Gastrocnemius medialis (tissue), 4 donors: ENCODE results near the gene VDAC1. TPM values are rescaled to one million over a fixed set of nuclear protein-coding genes. Genes with fewer than 3 reads are reported as not detected.

Experiments used
- ATAC-seq, 2 donors: fragments of 150-250 bp; one replicate each; pipeline ENCODE4 v1.9.1; 2016
- DNase-seq, 2 donors: peaks; one replicate each; pipeline ENCODE4 v3.0.0-alpha.2; 2019
- H3K27ac ChIP-seq, 4 donors: fragments of 200-600 bp; sonication (generic); 1 replicate in 1 of 4; 2 replicates in 3 of 4; pipeline ENCODE4 v1.5.1; 2016 to 2018; ENCODE audit warnings: mild to moderate bottlenecking in 2 of 4, moderate library complexity in 1 of 4
- H3K27me3 ChIP-seq, 3 donors: fragments of 200-600 bp; sonication (generic) in 2 of 3; 1 replicate in 1 of 3; 2 replicates in 2 of 3; pipeline versions ENCODE4 v1.5.1 to v1.6.0; 2016 to 2019; ENCODE audit warnings: mild to moderate bottlenecking in 1 of 3, moderate library complexity in 1 of 3
- H3K36me3 ChIP-seq, 2 donors: fragments of 200-600 bp; sonication (generic) in 1 of 2; one replicate each; pipeline ENCODE4 v1.5.1; 2017 to 2018
- H3K4me1 ChIP-seq, 2 donors: fragments of 200-600 bp; sonication (generic) in 1 of 2; one replicate each; pipeline ENCODE4 v1.5.1; 2016 to 2017; ENCODE audit warnings: mild to moderate bottlenecking in 2 of 2
- H3K4me3 ChIP-seq, 4 donors: fragments of 200-600 bp; sonication (generic) in 3 of 4; 1 replicate in 1 of 4; 2 replicates in 3 of 4; pipeline ENCODE4 v1.5.1; 2016 to 2019; ENCODE audit warnings: mild to moderate bottlenecking in 2 of 4
- H3K9me3 ChIP-seq, 3 donors: fragments of 200-600 bp; sonication (generic) in 2 of 3; 1 replicate in 1 of 3; 2 replicates in 2 of 3; pipeline ENCODE4 v1.5.1; 2016 to 2019
- CTCF ChIP-seq, 5 experiments: fragments of 450-650 bp in 3 of 5; fragments of 200-600 bp in 2 of 5; sonication (generic) in 2 of 5; IDR thresholded peaks in 4 of 5; conservative IDR thresholded peaks in 1 of 5; 1 replicate in 4 of 5; 2 replicates in 1 of 5; pipeline ENCODE4 v1.5.1; 2016 to 2019; ENCODE audit warnings: antibody characterized with exemption in 5 of 5, mild to moderate bottlenecking in 3 of 5, moderate library complexity in 3 of 5
- POLR2A ChIP-seq, 2 donors: fragments of 450-650 bp; IDR thresholded peaks; one replicate each; pipeline ENCODE4 v1.6.1; 2017; ENCODE audit warnings: antibody characterized with exemption in 2 of 2, mild to moderate bottlenecking in 2 of 2, moderate library complexity in 2 of 2
- in situ Hi-C, 4 donors: fragments of 200-750 bp; cut with MboI; loops; one replicate each; pipeline versions ENCODE4 v1.15.0 to v1.8.0; 2017; ENCODE audit warnings: low sequenced_read_pairs in 4 of 4
- intact Hi-C: fragments of 100-400 bp; cut with DNase I; formaldehyde crosslinking; loops from one replicate; pipeline ENCODE4 v1.15.1; 2023; ENCODE audit warnings: low total_unique reads
- total RNA-seq, 4 donors: library from RNA; depleted of rRNA; stranded (reverse); fragments of >200 nt; gene quantifications; one replicate each; pipeline versions ENCODE4 v1.1.0 to v1.2.3, GENCODE V29; 2016

Gene VDAC1
- total RNA-seq, 4 donors from 2014 or later, result 412 to 611 (median 495) TPM

GRCh38 chr5:133970325-133970909 lies 34.4 kb downstream of the VDAC1 start:
- in situ Hi-C loops, result no loop called here
- Histone ChIP-seq H3K36me3 (peaks cover 2 to 44% of the 10 kb centered on the region in 2 donors), H3K4me3 (no peak overlapping the region)

GRCh38 chr5:133969654-133970324 lies 35.0 kb downstream of the VDAC1 start:
- no peak for TF ChIP-seq POLR2A (IDR thresholded peaks at IDR 0.05)
- no peak for TF ChIP-seq CTCF (IDR thresholded peaks at IDR 0.05 in 4 of 5, conservative IDR thresholded peaks at IDR 0.05 in 1 of 5)
- ATAC-seq (no peak), DNase-seq (no peak)
- H3K4me1 ChIP-seq, result peaks cover 18 to 23% of the 10 kb centered on the region in 2 donors
- intact Hi-C loops, result loop anchor here (2.0 kb wide), 1 partner anchor 35 kb away; the partner anchor contains the start of gene VDAC1
- peaks cover 2 to 37% of the 10 kb centered on the region in 2 donors for H3K36me3 ChIP-seq
- H3K27me3 ChIP-seq, result no peaks in the 10 kb centered on the region
- peak overlapping the region; percentile 91 to 97 (median 94) for H3K27ac ChIP-seq
- in situ Hi-C loops, result no loop called here
- no peak overlapping the region for H3K4me3 ChIP-seq
- no peaks in the 10 kb centered on the region for H3K9me3 ChIP-seq

More at GRCh38 chr5:133970325-133970909, 34.4 kb downstream of the VDAC1 start:
- no peak for ATAC-seq
- H3K27me3 ChIP-seq, result no peaks in the 10 kb centered on the region
- no peak for DNase-seq
- peak overlapping the region; percentile 1 to 95 (median 92) for H3K27ac ChIP-seq
- no peak for TF ChIP-seq CTCF (IDR thresholded peaks at IDR 0.05 in 4 of 5, conservative IDR thresholded peaks at IDR 0.05 in 1 of 5)
- no peak for TF ChIP-seq POLR2A (IDR thresholded peaks at IDR 0.05)
- intact Hi-C loops, result no loop called here
- H3K9me3 ChIP-seq, result no peaks in the 10 kb centered on the region
- H3K4me1 ChIP-seq, result peaks cover 18 to 23% of the 10 kb centered on the region in 2 donors

- Histone ChIP-seq H3K36me3 (peaks cover 0 to 23% of the 10 kb centered on the region in 2 donors), H3K27ac (peak within 1 kb of the TSS; percentile 91 to 97 (median 94)), H3K27me3 (no peaks in the 10 kb centered on the region), H3K9me3 (no peaks in the 10 kb centered on the region), H3K4me1 (peaks cover 18 to 24% of the 10 kb centered on the region in 2 donors), H3K4me3 (peak within 1 kb of the TSS; percentile 71 to 93 (median 89))
- intact Hi-C loops (loop anchor here (2.0 kb wide), 1 partner anchor 36 kb away; the partner anchor contains the start of gene VDAC1), in situ Hi-C loops (no loop called here)
- peak; percentile 79 to 92 for TF ChIP-seq POLR2A (IDR thresholded peaks at IDR 0.05)
- peak in 3 of 5 experiments; percentile 24 to 47 (median 42) for TF ChIP-seq CTCF (IDR thresholded peaks at IDR 0.05 in 4 of 5, conservative IDR thresholded peaks at IDR 0.05 in 1 of 5)
- peak; percentile 94 to 95 for DNase-seq
- peak; percentile 97 to 98 for ATAC-seq
Observed at GRCh38 chr5:133968204-133968980, 36.4 kb downstream of the VDAC1 start, which contains the start of gene C5orf15. C5orf15 (minus strand) TSS chr5:133968625; CDS start chr5:133968584, 41 bp downstream.

GRCh38 chr5:133967698-133968203 lies 37.0 kb downstream of the VDAC1 start:
- H3K27ac ChIP-seq, result peak overlapping the region; percentile 91 to 97 (median 94)
- peaks cover 18 to 31% of the 10 kb centered on the region in 2 donors for H3K4me1 ChIP-seq
- no peak for TF ChIP-seq POLR2A (IDR thresholded peaks at IDR 0.05)
- TF ChIP-seq CTCF (IDR thresholded peaks at IDR 0.05 in 4 of 5, conservative IDR thresholded peaks at IDR 0.05 in 1 of 5), result no peak
- H3K36me3 ChIP-seq, result peaks cover 0 to 17% of the 10 kb centered on the region in 2 donors
- in situ Hi-C loops (no loop called here), intact Hi-C loops (loop anchor here (2.0 kb wide), 1 partner anchor 37 kb away; the partner anchor contains the start of gene VDAC1)
- no peaks in the 10 kb centered on the region for H3K9me3 ChIP-seq
- peak; percentile 42 to 45 for ATAC-seq
- no peaks in the 10 kb centered on the region for H3K27me3 ChIP-seq
- peak overlapping the region; percentile 71 to 93 (median 89) for H3K4me3 ChIP-seq
- DNase-seq, result no peak
